ENCODE measurements around the gene ZNF23. TPM values are rescaled to one million over a fixed set of nuclear protein-coding genes. Genes with fewer than 3 reads are reported as not detected.

The ZNF23 gene
- total RNA-seq, 1 donor from 2014 or later = 6.0 TPM

- Mint-ChIP-seq H3K9me3 (no peaks in the 10 kb centered on the region), H3K4me3 (ENCODE audit: low read depth) (peak overlapping the region; percentile 84), H3K27ac (peak overlapping the region; percentile 23), H3K4me1 (ENCODE audit: low read depth) (peaks cover 14% of the 10 kb centered on the region), H3K36me3 (ENCODE audit: low read depth) (no peaks in the 10 kb centered on the region), H3K27me3 (ENCODE audit: low read depth) (no peaks in the 10 kb centered on the region)
- DNase-seq (ENCODE audit: low spot score) = peak; percentile 72
- intact Hi-C loops (cut with micrococcal nuclease) = loop anchor here (1.0 kb wide), 1 partner anchor 22 kb away; the partner anchor contains the start of gene ZNF23
These were observed 22.2 kb upstream of the ZNF23 start for GRCh38 chr16:71484006-71484893.

- no peaks in the 10 kb centered on the region for H3K36me3 Mint-ChIP-seq (ENCODE audit: low read depth)
- no peaks in the 10 kb centered on the region for H3K9me3 Mint-ChIP-seq
- no peaks in the 10 kb centered on the region for H3K27me3 Mint-ChIP-seq (ENCODE audit: low read depth)
- DNase-seq (ENCODE audit: low spot score) = no peak
- intact Hi-C loops (cut with micrococcal nuclease) = no loop called here
- no peak overlapping the region for H3K27ac Mint-ChIP-seq
- H3K4me3 Mint-ChIP-seq (ENCODE audit: low read depth) = no peak overlapping the region
- H3K4me1 Mint-ChIP-seq (ENCODE audit: low read depth) = peaks cover 14% of the 10 kb centered on the region
These were observed 20.5 kb upstream of the ZNF23 start for GRCh38 chr16:71482569-71482968.

- DNase-seq (ENCODE audit: low spot score) = no peak
- Mint-ChIP-seq H3K4me1 (ENCODE audit: low read depth) (peaks cover 17% of the 10 kb centered on the region), H3K27ac (no peak overlapping the region), H3K4me3 (ENCODE audit: low read depth) (no peak overlapping the region), H3K27me3 (ENCODE audit: low read depth) (no peaks in the 10 kb centered on the region), H3K36me3 (ENCODE audit: low read depth) (no peaks in the 10 kb centered on the region), H3K9me3 (no peaks in the 10 kb centered on the region)
- intact Hi-C loops (cut with micrococcal nuclease) = no loop called here
These were observed 18.9 kb upstream of the ZNF23 start for GRCh38 chr16:71480956-71481355.

- intact Hi-C loops (cut with micrococcal nuclease) = no loop called here
- no peak overlapping the region for H3K4me3 Mint-ChIP-seq (ENCODE audit: low read depth)
- H3K27ac Mint-ChIP-seq = no peak overlapping the region
- H3K4me1 Mint-ChIP-seq (ENCODE audit: low read depth) = peaks cover 12% of the 10 kb centered on the region
- no peaks in the 10 kb centered on the region for H3K36me3 Mint-ChIP-seq (ENCODE audit: low read depth)
- no peaks in the 10 kb centered on the region for H3K27me3 Mint-ChIP-seq (ENCODE audit: low read depth)
- no peaks in the 10 kb centered on the region for H3K9me3 Mint-ChIP-seq
- DNase-seq (ENCODE audit: low spot score) = no peak
These were observed 17.4 kb upstream of the ZNF23 start for GRCh38 chr16:71479420-71479819.

- Mint-ChIP-seq H3K27me3 (ENCODE audit: low read depth) (no peaks in the 10 kb centered on the region), H3K4me1 (ENCODE audit: low read depth) (peaks cover 3% of the 10 kb centered on the region), H3K27ac (no peak overlapping the region), H3K36me3 (ENCODE audit: low read depth) (no peaks in the 10 kb centered on the region), H3K9me3 (no peaks in the 10 kb centered on the region), H3K4me3 (ENCODE audit: low read depth) (no peak overlapping the region)
- intact Hi-C loops (cut with micrococcal nuclease) = no loop called here
- DNase-seq (ENCODE audit: low spot score) = no peak
These were observed 14.5 kb upstream of the ZNF23 start for GRCh38 chr16:71476457-71477124.

GRCh38 chr16:71474864-71475263 lies 12.8 kb upstream of the ZNF23 start:
- H3K4me3 Mint-ChIP-seq (ENCODE audit: low read depth) = no peak overlapping the region
- no peaks in the 10 kb centered on the region for H3K9me3 Mint-ChIP-seq
- H3K36me3 Mint-ChIP-seq (ENCODE audit: low read depth) = no peaks in the 10 kb centered on the region
- DNase-seq (ENCODE audit: low spot score) = no peak
- intact Hi-C loops (cut with micrococcal nuclease) = no loop called here
- H3K4me1 Mint-ChIP-seq (ENCODE audit: low read depth) = peaks cover 3% of the 10 kb centered on the region
- no peaks in the 10 kb centered on the region for H3K27me3 Mint-ChIP-seq (ENCODE audit: low read depth)
- H3K27ac Mint-ChIP-seq = no peak overlapping the region

GRCh38 chr16:71473891-71474290 lies 11.8 kb upstream of the ZNF23 start:
- Mint-ChIP-seq H3K4me1 (ENCODE audit: low read depth) (peaks cover 3% of the 10 kb centered on the region), H3K9me3 (no peaks in the 10 kb centered on the region), H3K27ac (no peak overlapping the region), H3K27me3 (ENCODE audit: low read depth) (no peaks in the 10 kb centered on the region), H3K4me3 (ENCODE audit: low read depth) (no peak overlapping the region), H3K36me3 (ENCODE audit: low read depth) (no peaks in the 10 kb centered on the region)
- intact Hi-C loops (cut with micrococcal nuclease) = no loop called here
- DNase-seq (ENCODE audit: low spot score) = no peak

GRCh38 chr16:71472931-71473330 lies 10.9 kb upstream of the ZNF23 start:
- Mint-ChIP-seq H3K36me3 (ENCODE audit: low read depth) (no peaks in the 10 kb centered on the region), H3K4me1 (ENCODE audit: low read depth) (peaks cover 3% of the 10 kb centered on the region), H3K27ac (no peak overlapping the region), H3K27me3 (ENCODE audit: low read depth) (no peaks in the 10 kb centered on the region), H3K4me3 (ENCODE audit: low read depth) (no peak overlapping the region), H3K9me3 (no peaks in the 10 kb centered on the region)
- DNase-seq (ENCODE audit: low spot score) = no peak
- intact Hi-C loops (cut with micrococcal nuclease) = no loop called here

- intact Hi-C loops (cut with micrococcal nuclease) = no loop called here
- H3K4me1 Mint-ChIP-seq (ENCODE audit: low read depth) = peaks cover 3% of the 10 kb centered on the region
- H3K36me3 Mint-ChIP-seq (ENCODE audit: low read depth) = no peaks in the 10 kb centered on the region
- H3K27me3 Mint-ChIP-seq (ENCODE audit: low read depth) = no peaks in the 10 kb centered on the region
- no peak overlapping the region for H3K4me3 Mint-ChIP-seq (ENCODE audit: low read depth)
- H3K27ac Mint-ChIP-seq = no peak overlapping the region
- DNase-seq (ENCODE audit: low spot score) = no peak
- H3K9me3 Mint-ChIP-seq = no peaks in the 10 kb centered on the region
These were observed 10.0 kb upstream of the ZNF23 start for GRCh38 chr16:71472051-71472450.

GRCh38 chr16:71467810-71468209 lies 5.8 kb upstream of the ZNF23 start:
- Mint-ChIP-seq H3K4me3 (ENCODE audit: low read depth) (no peak overlapping the region), H3K27ac (no peak overlapping the region), H3K9me3 (no peaks in the 10 kb centered on the region), H3K36me3 (ENCODE audit: low read depth) (no peaks in the 10 kb centered on the region), H3K27me3 (ENCODE audit: low read depth) (no peaks in the 10 kb centered on the region), H3K4me1 (ENCODE audit: low read depth) (no peaks in the 10 kb centered on the region)
- intact Hi-C loops (cut with micrococcal nuclease) = no loop called here
- peak; percentile 11 for DNase-seq (ENCODE audit: low spot score)

- Mint-ChIP-seq H3K36me3 (ENCODE audit: low read depth) (no peaks in the 10 kb centered on the region), H3K27me3 (ENCODE audit: low read depth) (no peaks in the 10 kb centered on the region), H3K4me1 (ENCODE audit: low read depth) (peaks cover 6% of the 10 kb centered on the region), H3K9me3 (no peaks in the 10 kb centered on the region), H3K4me3 (ENCODE audit: low read depth) (no peak overlapping the region), H3K27ac (no peak overlapping the region)
- DNase-seq (ENCODE audit: low spot score) = no peak
- intact Hi-C loops (cut with micrococcal nuclease) = no loop called here
These were observed 2.2 kb upstream of the ZNF23 start for GRCh38 chr16:71464231-71464630.

GRCh38 chr16:71460941-71461340 lies 1.1 kb downstream of the ZNF23 start:
- intact Hi-C loops (cut with micrococcal nuclease) = no loop called here
- peaks cover 6% of the 10 kb centered on the region for H3K4me1 Mint-ChIP-seq (ENCODE audit: low read depth)
- no peak for DNase-seq (ENCODE audit: low spot score)
- H3K27me3 Mint-ChIP-seq (ENCODE audit: low read depth) = no peaks in the 10 kb centered on the region
- H3K27ac Mint-ChIP-seq = no peak overlapping the region
- peaks cover 6% of the 10 kb centered on the region for H3K36me3 Mint-ChIP-seq (ENCODE audit: low read depth)
- no peaks in the 10 kb centered on the region for H3K9me3 Mint-ChIP-seq
- peak overlapping the region; percentile 82 for H3K4me3 Mint-ChIP-seq (ENCODE audit: low read depth)

- intact Hi-C loops (cut with micrococcal nuclease) = no loop called here
- Mint-ChIP-seq H3K36me3 (ENCODE audit: low read depth) (peaks cover 7% of the 10 kb centered on the region), H3K4me3 (ENCODE audit: low read depth) (peak overlapping the region; percentile 23), H3K27ac (no peak overlapping the region), H3K27me3 (ENCODE audit: low read depth) (no peaks in the 10 kb centered on the region), H3K9me3 (no peaks in the 10 kb centered on the region), H3K4me1 (ENCODE audit: low read depth) (peaks cover 6% of the 10 kb centered on the region)
- no peak for DNase-seq (ENCODE audit: low spot score)
These were observed 1.8 kb downstream of the ZNF23 start for GRCh38 chr16:71460236-71460635.

Data from activated T-helper 2 cell treated with anti-CD3 and anti-CD28 coated beads, Interferon-gamma antibody, Interleukin-2, Interleukin-4, amounts not matched to agents 10 μg/mL and 5 μg/mL and 100 μg/mL, durations not matched to agents 14 hours and 24 hours and 36 hours (primary cell).